Suprapubic skin (tissue), 3 donors: ENCODE data around the gene VTI1A.

Experiments
- EP300 ChIP-seq: sonication (generic); formaldehyde crosslinking; IDR thresholded peaks from one replicate; pipeline ENCODE4 v1.6.1; 2017; ENCODE audit warnings: antibody characterized with exemption
- POLR2A ChIP-seq, 2 donors: fragments of 450-650 bp; IDR thresholded peaks; one replicate each; pipeline ENCODE4 v1.6.1; 2017; ENCODE audit warnings: antibody characterized with exemption in 2 of 2, mild to moderate bottlenecking in 2 of 2, moderate library complexity in 2 of 2
- TF ChIP-seq, protein P1 (sequence below), 2 donors: fragments of 200-600 bp in 1 of 2; fragments of 450-650 bp in 1 of 2; sonication (generic) in 1 of 2; IDR thresholded peaks; one replicate each; pipeline ENCODE4 v1.5.1; 2016 to 2019; ENCODE audit warnings: antibody characterized with exemption in 2 of 2, mild to moderate bottlenecking in 1 of 2, moderate library complexity in 1 of 2

DNA sequence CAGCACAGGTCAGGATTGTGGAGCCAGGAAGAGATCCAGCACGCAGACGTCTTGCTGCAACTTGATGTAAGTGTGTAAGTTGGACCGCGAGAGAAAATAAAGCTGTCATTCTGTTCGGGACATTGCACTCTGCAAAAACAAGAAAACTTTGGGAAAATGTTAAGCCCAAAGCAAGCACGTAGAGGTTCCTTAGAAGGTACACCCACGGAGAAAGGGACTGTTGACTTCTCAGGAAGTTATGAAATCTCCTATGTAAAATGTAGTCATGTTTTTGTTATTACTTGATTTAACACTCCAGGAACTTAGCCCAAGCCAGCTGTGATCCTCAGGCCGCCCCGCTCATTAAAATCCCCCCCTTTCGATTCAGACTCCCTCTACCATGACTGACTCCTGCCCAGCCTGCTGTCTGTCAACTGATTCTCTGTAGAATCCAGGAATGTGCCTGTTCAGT is 307.0 kb downstream of the VTI1A start:
- TF ChIP-seq POLR2A (IDR thresholded peaks at IDR 0.05) (no peak), EP300 (no peak)
- TF ChIP-seq, protein P1, sequence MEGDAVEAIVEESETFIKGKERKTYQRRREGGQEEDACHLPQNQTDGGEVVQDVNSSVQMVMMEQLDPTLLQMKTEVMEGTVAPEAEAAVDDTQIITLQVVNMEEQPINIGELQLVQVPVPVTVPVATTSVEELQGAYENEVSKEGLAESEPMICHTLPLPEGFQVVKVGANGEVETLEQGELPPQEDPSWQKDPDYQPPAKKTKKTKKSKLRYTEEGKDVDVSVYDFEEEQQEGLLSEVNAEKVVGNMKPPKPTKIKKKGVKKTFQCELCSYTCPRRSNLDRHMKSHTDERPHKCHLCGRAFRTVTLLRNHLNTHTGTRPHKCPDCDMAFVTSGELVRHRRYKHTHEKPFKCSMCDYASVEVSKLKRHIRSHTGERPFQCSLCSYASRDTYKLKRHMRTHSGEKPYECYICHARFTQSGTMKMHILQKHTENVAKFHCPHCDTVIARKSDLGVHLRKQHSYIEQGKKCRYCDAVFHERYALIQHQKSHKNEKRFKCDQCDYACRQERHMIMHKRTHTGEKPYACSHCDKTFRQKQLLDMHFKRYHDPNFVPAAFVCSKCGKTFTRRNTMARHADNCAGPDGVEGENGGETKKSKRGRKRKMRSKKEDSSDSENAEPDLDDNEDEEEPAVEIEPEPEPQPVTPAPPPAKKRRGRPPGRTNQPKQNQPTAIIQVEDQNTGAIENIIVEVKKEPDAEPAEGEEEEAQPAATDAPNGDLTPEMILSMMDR (IDR thresholded peaks at IDR 0.05), result no peak
